ENCODE measurements around the gene RBM20.

- TF ChIP-seq CTCF (IDR thresholded peaks at IDR 0.05) (no peak), POLR2AphosphoS5 (IDR thresholded peaks at IDR 0.05) (no peak)
Measured at GRCh38 chr10:110883924-110884323, 239.8 kb downstream of the RBM20 start.

Measured in breast epithelium (tissue), 3 donors.